Measurements from ENCODE around the gene MAP2.

- TF ChIP-seq POLR2AphosphoS5 (IDR thresholded peaks at IDR 0.05; ENCODE audit: low read depth, low read length) (no peak), EZH2 (IDR thresholded peaks at IDR 0.05) (no peak), POLR2A (IDR thresholded peaks at IDR 0.05; ENCODE audit: borderline replicate concordance, extremely low read depth, insufficient read depth, insufficient read length) (no peak), ZNF274 (IDR thresholded peaks at IDR 0.05; ENCODE audit: low read depth, low read length) (no peak), EZH2phosphoT487 (IDR thresholded peaks at IDR 0.05; ENCODE audit: borderline replicate concordance) (no peak), YY1 (IDR thresholded peaks at IDR 0.05; ENCODE audit: extremely low read depth, insufficient replicate concordance, low read depth, low read length) (no peak), CBX3 (IDR thresholded peaks at IDR 0.05; ENCODE audit: low read depth) (no peak)
- TF ChIP-seq, protein P1, sequence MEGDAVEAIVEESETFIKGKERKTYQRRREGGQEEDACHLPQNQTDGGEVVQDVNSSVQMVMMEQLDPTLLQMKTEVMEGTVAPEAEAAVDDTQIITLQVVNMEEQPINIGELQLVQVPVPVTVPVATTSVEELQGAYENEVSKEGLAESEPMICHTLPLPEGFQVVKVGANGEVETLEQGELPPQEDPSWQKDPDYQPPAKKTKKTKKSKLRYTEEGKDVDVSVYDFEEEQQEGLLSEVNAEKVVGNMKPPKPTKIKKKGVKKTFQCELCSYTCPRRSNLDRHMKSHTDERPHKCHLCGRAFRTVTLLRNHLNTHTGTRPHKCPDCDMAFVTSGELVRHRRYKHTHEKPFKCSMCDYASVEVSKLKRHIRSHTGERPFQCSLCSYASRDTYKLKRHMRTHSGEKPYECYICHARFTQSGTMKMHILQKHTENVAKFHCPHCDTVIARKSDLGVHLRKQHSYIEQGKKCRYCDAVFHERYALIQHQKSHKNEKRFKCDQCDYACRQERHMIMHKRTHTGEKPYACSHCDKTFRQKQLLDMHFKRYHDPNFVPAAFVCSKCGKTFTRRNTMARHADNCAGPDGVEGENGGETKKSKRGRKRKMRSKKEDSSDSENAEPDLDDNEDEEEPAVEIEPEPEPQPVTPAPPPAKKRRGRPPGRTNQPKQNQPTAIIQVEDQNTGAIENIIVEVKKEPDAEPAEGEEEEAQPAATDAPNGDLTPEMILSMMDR (IDR thresholded peaks at IDR 0.05 in 2 of 3, conservative IDR thresholded peaks at IDR 0.05 in 1 of 3; ENCODE audit: borderline replicate concordance in 1 of 3, insufficient read depth in 1 of 3, low read depth in 2 of 3, low read length in 2 of 3) = no peak
Measured at GRCh38 chr2:209687323-209687969, 263.6 kb downstream of the MAP2 start.
